SU-DHL-6 (cell line): ENCODE measurements around the gene WNT2B.

Experiments
- CTCF ChIP-seq: fragments of 200-600 bp; sonication (generic); IDR thresholded peaks from one replicate; pipeline ENCODE4 v1.5.1; 2017; ENCODE audit warnings: antibody characterized with exemption, mild to moderate bottlenecking, low read length, moderate library complexity; ENCODE audit not compliant: insufficient read depth, poor library complexity, severe bottlenecking
- EZH2phosphoT487 ChIP-seq: fragments of 200-600 bp; sonication (generic), shearing (Covaris generic); conservative IDR thresholded peaks from 2 replicates; pipeline ENCODE4 v1.6.1; 2018; ENCODE audit warnings: mild to moderate bottlenecking, antibody characterized with exemption, low read length, moderate library complexity, mixed read lengths

- TF ChIP-seq CTCF (no peak), EZH2phosphoT487 (no peak)
These were observed 57.0 kb downstream of the WNT2B start for GRCh38 chr1:112565800-112566199.
